Mesothelial cell of epicardium (in vitro differentiated cells): ENCODE results near the gene CACTIN. TPM values are rescaled to one million over a fixed set of nuclear protein-coding genes. Genes with fewer than 3 reads are reported as not detected.
"Not testable (repeated sequence)": the region's sequence is repeated elsewhere in the genome, so short reads cannot be mapped to it uniquely, and the experiment has no call there.

Experiments
- DNase-seq, 2 experiments: peaks; one replicate each; pipeline ENCODE4 v3.0.0; 2021; ENCODE audit warnings: low spot score in 2 of 2; ENCODE audit not compliant: unreplicated experiment in 2 of 2
- H3K27ac Mint-ChIP-seq: 2 replicates; pipeline ENCODE4 v1.8.0; 2021; ENCODE audit warnings: mixed read lengths
- H3K27me3 Mint-ChIP-seq: 2 replicates; pipeline ENCODE4 v1.8.0; 2021; ENCODE audit warnings: low read depth, mixed read lengths
- H3K36me3 Mint-ChIP-seq: 2 replicates; pipeline ENCODE4 v1.8.0; 2021; ENCODE audit warnings: mixed read lengths
- H3K4me1 Mint-ChIP-seq: 2 replicates; pipeline ENCODE4 v1.8.0; 2021; ENCODE audit warnings: mixed read lengths
- H3K4me3 Mint-ChIP-seq: 2 replicates; pipeline ENCODE4 v1.8.0; 2021; ENCODE audit warnings: mild to moderate bottlenecking, moderate library complexity, mixed read lengths
- H3K9me3 Mint-ChIP-seq: 2 replicates; pipeline ENCODE4 v1.8.0; 2021; ENCODE audit warnings: mixed read lengths
- total RNA-seq: library from RNA; stranded (reverse); gene quantifications from 3 replicates; pipeline ENCODE4 v1.2.1, GENCODE V29; 2021
- TF ChIP-seq, protein P1 (sequence below): fragments of 200-600 bp; sonication (generic); IDR thresholded peaks from one replicate; pipeline ENCODE4 v1.5.0; 2021; ENCODE audit warnings: antibody characterized with exemption; ENCODE audit not compliant: unreplicated experiment

Gene CACTIN
- total RNA-seq, 1 donor from 2014 or later: 39.2 TPM

DNA sequence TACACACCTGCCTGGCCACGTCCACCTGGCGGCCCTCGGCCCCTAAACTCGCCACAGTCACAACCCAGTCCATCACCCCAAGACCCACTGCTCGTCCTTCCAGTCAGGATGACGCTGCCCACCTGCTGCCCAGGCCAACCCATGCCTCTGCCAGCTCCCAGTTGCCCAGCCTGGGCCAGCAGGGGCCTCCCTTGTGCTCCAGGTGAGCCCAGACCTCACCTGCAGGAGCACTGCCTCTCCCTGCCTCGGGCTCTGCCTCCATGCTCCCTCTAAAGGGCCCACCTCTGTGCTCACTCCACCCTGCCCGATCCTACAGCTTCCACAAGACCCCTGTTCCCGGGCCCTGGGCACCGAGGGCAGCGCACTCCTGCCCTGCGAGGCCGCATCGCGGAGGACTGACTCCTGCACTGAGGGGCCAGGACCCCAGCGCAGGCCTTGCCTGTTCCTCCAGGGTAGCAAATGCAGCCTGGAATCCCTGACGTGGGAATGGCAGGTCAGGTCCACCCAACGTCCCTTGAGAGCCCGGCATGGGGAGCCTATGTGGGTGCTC lies 8.0 kb upstream of the CACTIN start:
- Mint-ChIP-seq H3K4me3 (no peak overlapping the region), H3K27me3 (no peaks in the 10 kb centered on the region), H3K36me3 (peaks cover 5% of the 10 kb centered on the region), H3K4me1 (no peaks in the 10 kb centered on the region), H3K27ac (no peak overlapping the region), H3K9me3 (no peaks in the 10 kb centered on the region)
- DNase-seq: no peak
- TF ChIP-seq, protein P1, sequence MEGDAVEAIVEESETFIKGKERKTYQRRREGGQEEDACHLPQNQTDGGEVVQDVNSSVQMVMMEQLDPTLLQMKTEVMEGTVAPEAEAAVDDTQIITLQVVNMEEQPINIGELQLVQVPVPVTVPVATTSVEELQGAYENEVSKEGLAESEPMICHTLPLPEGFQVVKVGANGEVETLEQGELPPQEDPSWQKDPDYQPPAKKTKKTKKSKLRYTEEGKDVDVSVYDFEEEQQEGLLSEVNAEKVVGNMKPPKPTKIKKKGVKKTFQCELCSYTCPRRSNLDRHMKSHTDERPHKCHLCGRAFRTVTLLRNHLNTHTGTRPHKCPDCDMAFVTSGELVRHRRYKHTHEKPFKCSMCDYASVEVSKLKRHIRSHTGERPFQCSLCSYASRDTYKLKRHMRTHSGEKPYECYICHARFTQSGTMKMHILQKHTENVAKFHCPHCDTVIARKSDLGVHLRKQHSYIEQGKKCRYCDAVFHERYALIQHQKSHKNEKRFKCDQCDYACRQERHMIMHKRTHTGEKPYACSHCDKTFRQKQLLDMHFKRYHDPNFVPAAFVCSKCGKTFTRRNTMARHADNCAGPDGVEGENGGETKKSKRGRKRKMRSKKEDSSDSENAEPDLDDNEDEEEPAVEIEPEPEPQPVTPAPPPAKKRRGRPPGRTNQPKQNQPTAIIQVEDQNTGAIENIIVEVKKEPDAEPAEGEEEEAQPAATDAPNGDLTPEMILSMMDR: no peak

DNA sequence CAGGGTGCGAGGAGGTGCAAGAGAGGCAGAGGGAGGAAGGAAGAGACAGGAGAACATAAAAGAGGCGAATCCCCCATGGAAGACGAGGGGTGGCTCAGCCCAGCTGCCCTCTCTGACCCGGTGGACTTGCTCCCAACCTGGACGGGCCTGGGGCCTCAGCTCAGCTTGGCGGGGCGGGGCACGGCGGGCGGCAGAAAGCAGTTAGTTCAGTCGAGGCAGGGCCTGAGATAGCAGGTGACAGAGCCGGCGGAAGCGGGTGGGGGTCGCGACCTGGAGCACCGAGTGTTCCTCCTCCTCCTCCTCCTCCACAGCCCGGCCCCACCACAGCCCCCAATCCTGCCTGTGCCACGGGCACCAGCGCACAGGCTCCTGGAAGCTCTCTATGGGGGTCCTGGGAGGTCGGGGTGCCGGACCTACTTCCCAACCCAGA lies 7.0 kb upstream of the CACTIN start:
- Mint-ChIP-seq H3K4me1 (no peaks in the 10 kb centered on the region), H3K4me3 (no peak overlapping the region), H3K27ac (no peak overlapping the region), H3K36me3 (peaks cover 4% of the 10 kb centered on the region), H3K9me3 (no peaks in the 10 kb centered on the region), H3K27me3 (no peaks in the 10 kb centered on the region)
- TF ChIP-seq, protein P1: no peak
- no peak for DNase-seq

DNA sequence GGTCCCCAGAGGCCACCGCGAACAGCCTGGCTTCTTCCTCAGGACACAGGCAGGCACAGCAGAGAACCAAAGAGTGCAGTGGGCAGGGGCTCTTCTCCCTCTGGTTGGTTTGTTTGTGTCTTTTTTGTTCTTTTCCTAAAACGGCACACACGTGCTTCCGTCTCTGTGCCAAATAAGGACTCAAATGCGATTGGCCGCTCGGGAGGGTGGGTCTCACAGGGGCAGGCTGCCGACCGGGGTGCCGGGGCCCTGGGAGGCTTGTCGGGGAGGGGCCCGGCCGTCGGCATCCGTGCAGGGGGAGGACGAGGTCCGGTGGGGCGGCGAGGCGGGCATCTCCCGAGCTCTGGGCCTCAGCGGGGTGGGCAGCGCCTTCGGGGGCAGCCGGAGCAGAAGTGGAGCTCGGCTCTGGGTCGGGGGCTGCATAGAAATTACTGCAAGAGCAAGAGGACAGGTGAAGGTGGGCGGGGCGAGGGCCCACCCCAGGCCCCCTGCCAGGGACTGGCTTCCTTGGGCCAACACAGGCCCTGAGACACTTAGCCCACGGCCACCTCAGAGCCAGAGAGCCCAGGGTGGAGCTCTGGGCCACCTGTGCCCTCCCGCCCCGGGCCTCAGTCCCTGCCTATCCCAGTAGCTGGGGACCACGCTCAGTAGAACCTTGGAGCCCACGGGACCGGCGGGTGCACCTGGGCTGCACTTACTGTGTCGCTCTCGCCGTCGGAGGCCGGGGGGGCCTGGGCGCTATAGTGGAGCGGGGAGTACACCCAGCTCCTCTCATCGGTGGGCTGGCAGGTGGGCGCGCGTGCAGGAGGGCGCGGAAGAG lies 6.4 kb upstream of the CACTIN start:
- Mint-ChIP-seq H3K4me1 (no peaks in the 10 kb centered on the region), H3K27me3 (no peaks in the 10 kb centered on the region), H3K36me3 (peaks cover 2% of the 10 kb centered on the region), H3K27ac (no peak overlapping the region), H3K9me3 (no peaks in the 10 kb centered on the region), H3K4me3 (no peak overlapping the region)
- no peak for DNase-seq
- TF ChIP-seq, protein P1: no peak

DNA sequence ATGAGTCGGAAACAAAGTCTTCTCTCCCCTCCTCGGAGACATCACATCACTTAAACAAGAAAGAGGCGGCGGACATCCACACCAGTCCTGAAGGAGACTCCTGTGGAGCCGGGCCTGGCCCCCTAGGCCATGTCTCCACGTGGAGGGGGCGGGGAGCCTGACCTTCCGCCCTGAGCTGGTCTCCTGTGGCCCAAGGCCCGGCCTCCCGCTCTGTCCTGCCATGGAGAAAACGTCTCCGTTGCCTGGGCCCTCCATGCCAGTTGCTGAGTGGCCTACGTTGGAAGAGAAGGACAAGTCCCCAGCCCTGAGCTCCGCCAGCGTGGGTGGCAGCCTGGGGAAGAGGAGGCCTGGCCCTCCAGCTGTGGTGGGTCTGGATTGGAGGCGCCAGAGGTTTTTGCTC lies 5.5 kb upstream of the CACTIN start:
- Mint-ChIP-seq H3K36me3 (peaks cover 2% of the 10 kb centered on the region), H3K27ac (no peak overlapping the region), H3K4me1 (peaks cover 1% of the 10 kb centered on the region), H3K4me3 (no peak overlapping the region), H3K9me3 (no peaks in the 10 kb centered on the region), H3K27me3 (no peaks in the 10 kb centered on the region)
- no peak for DNase-seq
- TF ChIP-seq, protein P1: no peak

DNA sequence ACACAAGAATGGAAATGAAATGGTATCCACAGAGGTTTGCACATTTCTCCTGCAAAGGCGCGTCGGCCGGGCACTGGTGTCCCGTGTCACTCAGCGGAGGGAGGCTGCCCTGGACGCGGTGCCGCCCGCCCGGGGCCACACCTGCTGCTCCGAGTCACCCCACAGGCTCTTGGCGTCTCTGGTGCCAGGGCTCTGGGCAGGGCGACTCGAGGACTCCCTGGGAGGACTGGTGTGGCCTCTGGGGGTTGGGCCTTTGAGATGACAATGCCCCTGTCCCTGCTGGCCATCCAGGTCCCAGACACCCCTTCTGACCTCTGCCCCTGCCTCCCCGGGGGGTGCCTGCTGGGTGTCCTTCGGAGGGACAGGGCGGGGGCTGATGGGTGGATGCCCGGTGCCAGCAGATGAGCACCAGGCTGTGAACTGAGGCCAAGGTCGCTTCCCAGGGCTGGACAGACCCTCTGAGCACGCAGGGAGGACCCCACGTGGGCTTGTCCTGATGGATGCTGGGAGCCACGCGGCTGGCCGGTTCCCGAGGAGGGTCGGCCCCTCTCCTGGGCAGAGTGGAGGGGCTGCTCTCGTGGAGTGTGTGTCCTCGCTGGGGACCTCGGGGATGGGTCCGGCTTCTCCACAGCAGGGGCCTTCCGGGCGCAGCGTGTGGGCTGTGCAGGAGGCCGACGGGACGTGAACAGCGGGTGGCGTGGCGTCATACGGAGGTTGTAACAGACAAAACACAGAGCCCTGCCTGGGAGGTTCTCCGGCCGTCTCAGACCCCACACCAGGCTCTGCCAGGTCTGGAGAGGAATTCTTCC lies 4.7 kb upstream of the CACTIN start:
- H3K27me3 Mint-ChIP-seq: no peaks in the 10 kb centered on the region
- peaks cover 2% of the 10 kb centered on the region for H3K36me3 Mint-ChIP-seq
- no peak overlapping the region for H3K4me3 Mint-ChIP-seq
- no peaks in the 10 kb centered on the region for H3K9me3 Mint-ChIP-seq
- H3K4me1 Mint-ChIP-seq: peaks cover 8% of the 10 kb centered on the region
- no peak overlapping the region for H3K27ac Mint-ChIP-seq
- TF ChIP-seq, protein P1: no peak
- no peak for DNase-seq

DNA sequence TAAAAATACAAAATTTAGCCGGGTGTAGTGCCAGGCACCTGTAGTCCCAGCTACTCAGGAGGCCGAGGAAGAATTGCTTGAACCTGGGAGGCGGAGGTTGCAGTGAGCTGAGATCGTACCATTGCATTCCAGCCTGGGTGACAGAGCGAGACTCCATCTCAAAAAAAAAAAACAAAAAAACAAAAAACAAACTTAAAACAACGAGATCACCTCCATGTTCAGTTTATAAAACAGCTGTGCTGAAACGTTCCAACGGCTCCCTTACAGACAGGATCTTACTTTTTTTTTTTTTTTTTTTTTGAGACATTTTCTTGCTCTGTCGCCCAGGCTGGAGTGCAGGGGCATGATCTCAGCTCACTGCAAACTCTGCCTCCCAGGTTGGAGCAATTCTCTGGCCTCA lies 2.2 kb upstream of the CACTIN start:
- H3K27ac Mint-ChIP-seq, H3K36me3 Mint-ChIP-seq, H3K27me3 Mint-ChIP-seq, H3K9me3 Mint-ChIP-seq, H3K4me3 Mint-ChIP-seq, DNase-seq: not testable (repeated sequence)
- peaks cover 25% of the 10 kb centered on the region for H3K4me1 Mint-ChIP-seq
